Activated B cell treated with CpG ODN at 0.5 μM for 24 hours (primary cell): ENCODE results near the gene LYRM4. TPM values are rescaled to one million over a fixed set of nuclear protein-coding genes. Genes with fewer than 3 reads are reported as not detected.

Experiments
- ATAC-seq: fragments of 200-7000 bp; cut with Tn5 transposase; one replicate; pipeline ENCODE4 v1.10.0; 2021; ENCODE audit warnings: low read depth, mild to moderate bottlenecking, moderate library complexity
- CTCF ChIA-PET: fragments of 350-600 bp; sonication (Branson Sonifier 250); formaldehyde crosslinking; loops from one replicate; lab custom pipeline; 2021; ENCODE audit warnings: antibody characterized with exemption; lab: Charles Lee
- POLR2A ChIA-PET: fragments of 350-600 bp; sonication (Branson Sonifier 250); formaldehyde crosslinking; loops from one replicate; lab custom pipeline; 2021; ENCODE audit warnings: antibody characterized with exemption; lab: Charles Lee
- DNase-seq: peaks from one replicate; pipeline ENCODE4 v3.0.0; 2022
- H3K27ac Mint-ChIP-seq: one replicate; pipeline ENCODE4 v1.8.0; 2020; ENCODE audit warnings: mixed read lengths
- H3K27me3 Mint-ChIP-seq: one replicate; pipeline ENCODE4 v1.8.0; 2021; ENCODE audit warnings: mixed read lengths
- H3K36me3 Mint-ChIP-seq: one replicate; pipeline ENCODE4 v1.8.0; 2021; ENCODE audit warnings: low read depth, mixed read lengths
- H3K4me1 Mint-ChIP-seq: one replicate; pipeline ENCODE4 v1.8.0; 2021; ENCODE audit warnings: mixed read lengths
- H3K4me3 Mint-ChIP-seq: one replicate; pipeline ENCODE4 v1.8.0; 2020; ENCODE audit warnings: mild to moderate bottlenecking, mixed read lengths
- H3K9me3 Mint-ChIP-seq: one replicate; pipeline ENCODE4 v1.8.0; 2020; ENCODE audit warnings: mixed read lengths
- intact Hi-C: fragments of 100-400 bp; cut with micrococcal nuclease; formaldehyde crosslinking; loops from one replicate; pipeline ENCODE4 v1.15.1; 2024
- total RNA-seq: library from RNA; stranded (reverse); gene quantifications from 2 replicates; pipeline ENCODE4 v1.2.3, GENCODE V29; 2022
- TF ChIP-seq, protein P1 (sequence below): fragments of 200-600 bp; IDR thresholded peaks from one replicate; pipeline ENCODE4 v1.8.0; 2022; ENCODE audit warnings: antibody characterized with exemption, mild to moderate bottlenecking

LYRM4 gene
- total RNA-seq, 1 donor from 2014 or later, result 51.2 TPM

DNA sequence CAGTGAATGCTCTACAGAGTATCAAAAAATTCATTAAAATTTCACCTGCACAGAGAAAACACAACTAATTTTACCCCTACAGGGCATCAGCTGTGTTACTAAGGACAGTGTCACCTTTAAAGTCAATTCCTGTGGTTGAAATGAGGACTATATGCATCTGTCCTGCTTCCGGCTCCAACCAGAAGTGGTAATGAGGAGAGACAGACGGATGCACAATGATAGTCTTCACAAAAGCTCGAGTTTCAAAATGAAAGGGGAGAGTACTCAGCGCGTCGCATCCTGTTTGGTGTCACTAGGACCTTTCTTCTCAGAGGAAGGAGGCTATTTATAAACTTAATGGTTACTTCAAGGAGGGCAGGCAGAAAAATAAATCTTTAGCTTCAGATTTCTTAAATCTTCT is 86.5 kb downstream of the LYRM4 start:
- TF ChIP-seq, protein P1, sequence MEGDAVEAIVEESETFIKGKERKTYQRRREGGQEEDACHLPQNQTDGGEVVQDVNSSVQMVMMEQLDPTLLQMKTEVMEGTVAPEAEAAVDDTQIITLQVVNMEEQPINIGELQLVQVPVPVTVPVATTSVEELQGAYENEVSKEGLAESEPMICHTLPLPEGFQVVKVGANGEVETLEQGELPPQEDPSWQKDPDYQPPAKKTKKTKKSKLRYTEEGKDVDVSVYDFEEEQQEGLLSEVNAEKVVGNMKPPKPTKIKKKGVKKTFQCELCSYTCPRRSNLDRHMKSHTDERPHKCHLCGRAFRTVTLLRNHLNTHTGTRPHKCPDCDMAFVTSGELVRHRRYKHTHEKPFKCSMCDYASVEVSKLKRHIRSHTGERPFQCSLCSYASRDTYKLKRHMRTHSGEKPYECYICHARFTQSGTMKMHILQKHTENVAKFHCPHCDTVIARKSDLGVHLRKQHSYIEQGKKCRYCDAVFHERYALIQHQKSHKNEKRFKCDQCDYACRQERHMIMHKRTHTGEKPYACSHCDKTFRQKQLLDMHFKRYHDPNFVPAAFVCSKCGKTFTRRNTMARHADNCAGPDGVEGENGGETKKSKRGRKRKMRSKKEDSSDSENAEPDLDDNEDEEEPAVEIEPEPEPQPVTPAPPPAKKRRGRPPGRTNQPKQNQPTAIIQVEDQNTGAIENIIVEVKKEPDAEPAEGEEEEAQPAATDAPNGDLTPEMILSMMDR, result no peak
- Mint-ChIP-seq H3K4me3 (peak overlapping the region; percentile 75), H3K4me1 (peaks cover 30% of the 10 kb centered on the region), H3K9me3 (no peaks in the 10 kb centered on the region), H3K27me3 (no peaks in the 10 kb centered on the region), H3K36me3 (no peaks in the 10 kb centered on the region), H3K27ac (peak overlapping the region; percentile 79)
- no peak for DNase-seq
- ChIA-PET POLR2A (interaction anchor here (1.0 to 1.2 kb wide), 2 partner anchors 88 to 398 kb away, joined by 3 to 5 read pairs; partner anchors contain the start of gene CDYL), CTCF (interaction anchor here (0.9 to 3.1 kb wide), 3 partner anchors 31 to 129 kb away, joined by 3 to 15 read pairs (median 3); no protein-coding TSS in a partner anchor)
- ATAC-seq, result peak; percentile 82
- intact Hi-C loops, result no loop called here

DNA sequence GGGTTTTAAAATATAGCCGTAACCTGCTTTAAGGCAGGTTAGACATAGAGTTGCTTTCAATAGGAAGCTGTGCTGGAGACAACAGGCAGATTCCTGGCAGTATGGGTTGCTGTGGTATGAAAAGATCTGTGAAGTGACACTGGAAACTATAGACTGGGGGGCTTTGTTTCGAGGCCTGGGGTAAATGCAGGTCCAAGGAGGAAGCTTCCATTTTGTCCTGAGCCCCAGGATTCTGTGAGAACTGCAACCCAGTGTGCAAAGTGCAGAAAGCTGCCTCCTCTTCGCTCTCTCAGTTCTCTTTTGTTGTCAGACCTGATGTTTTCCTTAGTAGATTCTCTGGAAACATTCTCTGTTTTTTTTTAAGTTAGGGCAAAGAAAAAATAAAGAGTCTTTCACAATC is 86.9 kb downstream of the LYRM4 start:
- DNase-seq (no peak), ATAC-seq (peak; percentile 28)
- H3K27me3 Mint-ChIP-seq, result no peaks in the 10 kb centered on the region
- TF ChIP-seq, protein P1, result no peak
- CTCF ChIA-PET, result interaction anchor here (0.9 to 3.1 kb wide), 3 partner anchors 30 to 129 kb away, joined by 3 to 15 read pairs (median 3); no protein-coding TSS in a partner anchor
- H3K4me3 Mint-ChIP-seq, result peak overlapping the region; percentile 75
- H3K4me1 Mint-ChIP-seq, result peaks cover 29% of the 10 kb centered on the region
- POLR2A ChIA-PET, result interaction anchor here (1.2 kb wide), 1 partner anchor 397 kb away, joined by 5 read pairs; the partner anchor contains the start of gene CDYL
- intact Hi-C loops, result no loop called here
- H3K27ac Mint-ChIP-seq, result peak overlapping the region; percentile 79
- no peaks in the 10 kb centered on the region for H3K36me3 Mint-ChIP-seq
- H3K9me3 Mint-ChIP-seq, result no peaks in the 10 kb centered on the region

DNA sequence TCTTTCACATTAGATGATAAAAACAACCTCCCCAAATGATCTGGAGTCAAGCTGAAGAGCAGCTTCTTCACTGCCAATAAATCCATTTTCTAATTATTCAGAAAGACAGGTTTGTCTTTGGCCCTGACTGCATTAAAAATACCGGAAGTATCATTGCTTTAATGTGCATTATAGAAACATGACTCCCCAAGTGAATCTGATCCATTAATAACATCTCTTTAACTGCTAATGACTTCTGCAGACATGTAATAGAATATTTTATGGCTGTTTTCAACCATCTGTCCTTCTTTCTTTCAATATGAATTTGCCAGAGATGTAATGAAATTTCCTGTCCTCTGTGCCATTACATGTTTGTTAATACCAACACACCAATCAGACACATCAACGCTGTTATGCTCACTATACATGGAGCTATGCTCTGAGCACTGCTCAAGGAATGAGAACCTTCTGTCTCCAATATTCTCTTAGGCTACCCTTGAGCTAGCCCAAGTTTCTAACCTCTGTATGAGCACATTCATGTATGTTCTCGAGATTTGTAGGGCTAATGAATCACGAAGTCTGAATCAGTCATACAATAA is 87.8 kb downstream of the LYRM4 start:
- DNase-seq (no peak), ATAC-seq (no peak)
- peaks cover 29% of the 10 kb centered on the region for H3K4me1 Mint-ChIP-seq
- TF ChIP-seq, protein P1, result no peak
- H3K4me3 Mint-ChIP-seq, result no peak overlapping the region
- no peak overlapping the region for H3K27ac Mint-ChIP-seq
- no peaks in the 10 kb centered on the region for H3K27me3 Mint-ChIP-seq
- H3K36me3 Mint-ChIP-seq, result no peaks in the 10 kb centered on the region
- ChIA-PET CTCF (interaction anchor here (1.1 to 3.1 kb wide), 2 partner anchors 29 to 130 kb away, joined by 3 to 15 read pairs; no protein-coding TSS in a partner anchor), POLR2A (interaction anchor here (0.6 to 1.2 kb wide), 2 partner anchors 120 to 170 kb away, joined by 3 to 4 read pairs; no protein-coding TSS in a partner anchor)
- intact Hi-C loops, result no loop called here
- H3K9me3 Mint-ChIP-seq, result no peaks in the 10 kb centered on the region

DNA sequence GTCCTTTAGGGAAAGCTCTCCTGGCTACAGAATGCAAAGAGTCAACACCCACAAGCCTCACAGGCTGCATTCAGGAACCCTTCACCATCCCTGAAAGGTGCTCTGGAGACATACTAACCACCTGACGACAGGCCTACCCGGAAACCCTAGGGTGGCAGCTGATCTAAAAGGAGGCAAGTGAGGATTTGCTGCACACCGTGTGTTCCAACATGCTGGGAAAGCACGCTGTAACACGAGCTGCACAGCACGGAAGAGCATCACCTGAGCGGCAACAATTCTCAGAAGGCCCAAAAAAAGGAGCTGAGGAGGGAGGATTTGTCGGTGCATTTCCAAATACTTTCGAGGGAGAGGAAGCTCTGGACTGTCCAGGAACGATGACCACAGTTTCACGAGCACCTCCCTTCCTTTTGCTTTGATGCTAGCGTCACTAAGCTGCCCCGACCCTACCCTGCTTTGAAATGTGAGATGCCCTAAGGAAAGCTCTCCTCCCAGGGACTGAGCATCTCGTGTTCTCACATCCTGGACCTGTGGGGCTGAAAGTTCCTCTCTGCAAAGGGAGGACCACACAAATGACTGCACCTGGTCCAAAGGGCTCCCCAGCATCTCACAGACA is 88.6 kb downstream of the LYRM4 start:
- POLR2A ChIA-PET, result interaction anchor here (1.2 kb wide), 1 partner anchor 120 kb away, joined by 3 read pairs; no protein-coding TSS in a partner anchor
- TF ChIP-seq, protein P1, result no peak
- intact Hi-C loops, result no loop called here
- no peak overlapping the region for H3K27ac Mint-ChIP-seq
- H3K27me3 Mint-ChIP-seq, result no peaks in the 10 kb centered on the region
- H3K9me3 Mint-ChIP-seq, result no peaks in the 10 kb centered on the region
- no peak for ATAC-seq
- H3K36me3 Mint-ChIP-seq, result no peaks in the 10 kb centered on the region
- H3K4me1 Mint-ChIP-seq, result peaks cover 29% of the 10 kb centered on the region
- no peak for DNase-seq
- CTCF ChIA-PET, result interaction anchor here (1.1 kb wide), 1 partner anchor 131 kb away, joined by 3 read pairs; no protein-coding TSS in a partner anchor
- no peak overlapping the region for H3K4me3 Mint-ChIP-seq

DNA sequence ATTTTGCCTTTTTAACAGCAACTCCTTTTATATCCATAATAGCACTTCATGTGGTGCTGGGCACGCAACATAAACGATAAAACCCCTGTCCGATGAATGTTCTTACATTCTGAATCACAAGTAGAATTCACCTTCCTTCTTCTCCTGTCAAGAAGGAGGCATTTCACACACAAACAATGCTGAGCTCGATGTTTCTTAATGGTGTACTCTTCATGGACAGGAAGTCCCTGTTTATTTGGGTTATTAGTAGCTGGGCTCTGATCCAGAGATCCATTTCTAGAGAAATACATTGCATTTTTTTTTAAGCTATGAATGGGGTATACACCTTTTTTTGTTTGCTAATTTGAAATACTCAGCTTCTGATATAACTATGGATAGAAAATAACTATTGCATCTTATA is 93.2 kb downstream of the LYRM4 start:
- DNase-seq (no peak), ATAC-seq (no peak)
- Mint-ChIP-seq H3K4me3 (no peak overlapping the region), H3K27me3 (no peaks in the 10 kb centered on the region), H3K9me3 (no peaks in the 10 kb centered on the region), H3K27ac (no peak overlapping the region), H3K36me3 (no peaks in the 10 kb centered on the region), H3K4me1 (no peaks in the 10 kb centered on the region)
- intact Hi-C loops, result no loop called here
- ChIA-PET POLR2A (no interaction called here), CTCF (no interaction called here)
- TF ChIP-seq, protein P1, result no peak
